Stimulated activated CD4-positive, alpha-beta T cell treated with anti-CD3 and anti-CD28 coated beads, Interleukin-4, amount 100 ng/mL, for 4 hours (primary cell): ENCODE measurements around the gene THADA.

Experiments used
- DNase-seq, 2 experiments: peaks; one replicate each; pipeline ENCODE4 v3.0.0-alpha.2; 2020

THADA gene

GRCh38 chr2:43490252-43490786, 105.5 kb downstream of the THADA start:
- DNase-seq, result no peak

GRCh38 chr2:43488737-43489136, 107.1 kb downstream of the THADA start:
- DNase-seq, result no peak

- DNase-seq, result no peak
Measured at GRCh38 chr2:43486603-43487002, 109.2 kb downstream of the THADA start.

GRCh38 chr2:43484323-43484930, 111.4 kb downstream of the THADA start:
- DNase-seq, result no peak

GRCh38 chr2:43482961-43483360, 112.9 kb downstream of the THADA start:
- DNase-seq, result no peak

GRCh38 chr2:43481927-43482542, 113.8 kb downstream of the THADA start:
- no peak for DNase-seq

- DNase-seq, result no peak
Measured at GRCh38 chr2:43480874-43481273, 115.0 kb downstream of the THADA start.

- DNase-seq, result no peak
Measured at GRCh38 chr2:43478412-43479086, 117.3 kb downstream of the THADA start.

- no peak for DNase-seq
Measured at GRCh38 chr2:43475922-43476321, 119.9 kb downstream of the THADA start.

- no peak for DNase-seq
Measured at GRCh38 chr2:43475137-43475846, 120.5 kb downstream of the THADA start.

- no peak for DNase-seq
Measured at GRCh38 chr2:43474273-43474672, 121.6 kb downstream of the THADA start.

GRCh38 chr2:43473767-43474166, 122.1 kb downstream of the THADA start:
- no peak for DNase-seq

- no peak for DNase-seq
Measured at GRCh38 chr2:43472527-43473194, 123.2 kb downstream of the THADA start.

GRCh38 chr2:43469713-43470112, 126.1 kb downstream of the THADA start:
- DNase-seq, result no peak

GRCh38 chr2:43469094-43469493, 126.7 kb downstream of the THADA start:
- no peak for DNase-seq

- no peak for DNase-seq
Measured at GRCh38 chr2:43467891-43468290, 127.9 kb downstream of the THADA start.

GRCh38 chr2:43465234-43465633, 130.6 kb downstream of the THADA start:
- DNase-seq, result no peak

GRCh38 chr2:43464590-43464989, 131.2 kb downstream of the THADA start:
- DNase-seq, result no peak

- no peak for DNase-seq
Measured at GRCh38 chr2:43462866-43463641, 132.8 kb downstream of the THADA start.

GRCh38 chr2:43461453-43462073, 134.3 kb downstream of the THADA start:
- no peak for DNase-seq

GRCh38 chr2:43460611-43461365, 135.1 kb downstream of the THADA start:
- no peak for DNase-seq
